ENCODE data around the gene POC1A. TPM values are rescaled to one million over a fixed set of nuclear protein-coding genes. Genes with fewer than 3 reads are reported as not detected.
"Not testable (repeated sequence)": the region's sequence is repeated elsewhere in the genome, so short reads cannot be mapped to it uniquely, and the experiment has no call there.

The POC1A gene
- polyA plus RNA-seq, 1 donor, result 5.9 TPM

DNA sequence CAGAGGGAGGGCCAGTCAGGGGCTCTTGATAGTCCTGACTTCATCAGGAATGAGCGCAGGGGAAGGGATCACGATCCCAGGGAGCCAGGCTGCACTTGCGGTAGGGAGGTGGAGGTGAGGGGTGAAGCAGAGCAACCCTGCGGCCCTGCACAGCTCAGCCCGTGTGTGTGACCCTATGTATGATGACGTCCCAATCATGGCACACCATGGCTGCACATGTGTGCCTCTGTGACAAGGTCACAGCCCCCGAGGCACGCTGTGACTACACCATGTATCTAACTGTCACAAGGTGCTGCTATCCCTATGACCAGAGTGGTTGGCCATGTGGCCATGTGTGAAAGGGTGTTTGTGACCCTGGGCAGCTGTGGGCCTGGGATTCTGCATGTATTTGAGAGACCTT lies 30.5 kb upstream of the POC1A start:
- no peaks in the 10 kb centered on the region for H3K9me3 ChIP-seq (ENCODE audit: control insufficient read depth, low read depth, low read length)

DNA sequence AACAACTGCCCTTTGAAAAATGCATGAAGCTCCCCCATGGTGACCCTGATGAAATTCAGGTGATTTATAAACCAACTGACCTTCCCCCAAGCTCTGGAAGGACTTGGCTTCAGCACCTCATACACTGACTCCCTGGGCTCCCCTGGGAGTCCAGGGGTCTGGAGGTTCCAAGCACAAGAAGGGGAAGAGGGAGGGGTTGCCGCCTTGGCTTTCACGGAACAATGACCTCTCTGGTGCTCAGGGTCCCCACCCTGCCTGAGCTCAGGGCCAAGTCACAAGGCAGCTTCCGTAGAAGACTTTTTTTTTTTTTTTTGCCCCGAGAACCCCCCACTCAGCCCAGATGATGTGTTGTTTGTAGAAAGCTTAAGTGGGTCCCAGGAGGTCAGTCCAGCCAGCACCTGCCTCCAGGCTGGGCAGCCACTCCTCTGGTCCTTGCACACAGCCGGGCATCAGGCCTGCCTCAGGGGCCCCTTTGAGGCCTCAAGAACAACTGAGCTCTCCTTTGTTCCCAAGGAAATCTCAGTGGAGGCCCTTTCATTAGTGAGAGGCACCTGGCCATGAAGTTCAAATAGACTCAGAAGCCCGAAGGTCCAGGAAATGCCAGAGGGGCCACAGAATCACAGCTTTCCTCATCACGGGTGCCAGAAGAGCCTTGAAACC lies 29.7 kb upstream of the POC1A start:
- Histone ChIP-seq H3K27ac (ENCODE audit: low read length) (no peak overlapping the region), H3K36me3 (ENCODE audit: control insufficient read depth, insufficient read depth, low read length) (no peaks in the 10 kb centered on the region), H3K4me3 (ENCODE audit: low read length) (no peak overlapping the region), H3K4me1 (ENCODE audit: control insufficient read depth, insufficient read depth, low read length) (peaks cover 10% of the 10 kb centered on the region), H3K9me3 (ENCODE audit: control insufficient read depth, low read depth, low read length) (no peaks in the 10 kb centered on the region), H3K27me3 (ENCODE audit: control insufficient read depth, insufficient read depth, low read length) (no peaks in the 10 kb centered on the region)
- WGBS (ENCODE audit: insufficient coverage, low lambda C conversion rate), result no CpG with 5 or more reads among the region's 7 CpGs
- DNase-seq, result peak in 1 of 2 donors; percentile 64

More for the DNA sequence above, 30.5 kb upstream of the POC1A start:
- Histone ChIP-seq H3K27me3 (ENCODE audit: control insufficient read depth, insufficient read depth, low read length) (no peaks in the 10 kb centered on the region), H3K4me3 (ENCODE audit: low read length) (no peak overlapping the region), H3K36me3 (ENCODE audit: control insufficient read depth, insufficient read depth, low read length) (no peaks in the 10 kb centered on the region), H3K27ac (ENCODE audit: low read length) (no peak overlapping the region), H3K4me1 (ENCODE audit: control insufficient read depth, insufficient read depth, low read length) (peaks cover 17% of the 10 kb centered on the region)
- no peak for DNase-seq
- no CpG with 5 or more reads among the region's 8 CpGs for WGBS (ENCODE audit: insufficient coverage, low lambda C conversion rate)

DNA sequence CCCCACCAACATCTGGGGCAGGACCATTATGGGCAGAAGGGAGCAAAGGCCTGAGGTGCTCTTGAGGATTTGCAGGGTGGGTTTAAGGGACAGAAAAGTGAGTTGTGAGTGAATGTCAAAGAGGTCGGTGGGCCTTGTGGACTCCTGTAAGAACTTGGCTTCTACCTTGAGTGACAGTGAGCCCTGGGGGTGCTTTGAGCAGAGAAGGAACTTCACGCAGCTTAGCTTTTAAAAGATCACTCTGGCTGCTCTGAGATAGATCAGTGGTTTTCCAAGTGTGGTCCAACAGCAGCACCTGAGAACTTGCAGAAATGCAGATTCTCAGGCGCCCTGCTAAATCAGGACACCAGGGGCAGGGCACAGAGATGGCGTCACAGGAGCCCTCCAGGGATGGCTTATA lies 28.5 kb upstream of the POC1A start:
- WGBS (ENCODE audit: insufficient coverage, low lambda C conversion rate), result no CpG with 5 or more reads among the region's 4 CpGs
- Histone ChIP-seq H3K4me1 (ENCODE audit: control insufficient read depth, insufficient read depth, low read length) (no peaks in the 10 kb centered on the region), H3K4me3 (ENCODE audit: low read length) (no peak overlapping the region), H3K9me3 (ENCODE audit: control insufficient read depth, low read depth, low read length) (no peaks in the 10 kb centered on the region), H3K27ac (ENCODE audit: low read length) (no peak overlapping the region), H3K27me3 (ENCODE audit: control insufficient read depth, insufficient read depth, low read length) (no peaks in the 10 kb centered on the region), H3K36me3 (ENCODE audit: control insufficient read depth, insufficient read depth, low read length) (no peaks in the 10 kb centered on the region)
- DNase-seq, result no peak

DNA sequence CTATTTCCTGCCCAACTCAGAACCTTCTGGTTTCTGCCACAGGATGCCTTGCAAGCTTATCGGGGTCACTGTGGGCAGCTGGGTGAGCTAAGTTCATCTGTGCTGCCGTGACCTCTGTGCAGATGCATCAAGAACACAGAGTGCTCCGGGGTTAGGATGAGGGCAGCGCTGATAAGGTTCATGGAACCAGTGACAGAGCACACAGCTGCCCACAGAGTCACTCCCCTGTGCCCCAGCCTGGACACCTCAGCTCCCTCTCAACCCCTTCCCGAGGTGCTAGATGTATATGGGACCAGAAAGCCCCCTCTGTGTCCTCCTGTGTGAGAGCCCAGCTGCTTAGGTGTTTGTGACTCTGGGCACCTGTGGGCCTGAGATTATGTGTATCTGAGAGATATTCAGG lies 28.0 kb upstream of the POC1A start:
- H3K27ac ChIP-seq (ENCODE audit: low read length), result no peak overlapping the region
- H3K36me3 ChIP-seq (ENCODE audit: control insufficient read depth, insufficient read depth, low read length), result no peaks in the 10 kb centered on the region
- H3K27me3 ChIP-seq (ENCODE audit: control insufficient read depth, insufficient read depth, low read length), result no peaks in the 10 kb centered on the region
- WGBS (ENCODE audit: insufficient coverage, low lambda C conversion rate), result no CpG with 5 or more reads among the region's 5 CpGs
- no peak for DNase-seq
- H3K4me3 ChIP-seq (ENCODE audit: low read length), result no peak overlapping the region
- H3K9me3 ChIP-seq (ENCODE audit: control insufficient read depth, low read depth, low read length), result no peaks in the 10 kb centered on the region
- no peaks in the 10 kb centered on the region for H3K4me1 ChIP-seq (ENCODE audit: control insufficient read depth, insufficient read depth, low read length)

DNA sequence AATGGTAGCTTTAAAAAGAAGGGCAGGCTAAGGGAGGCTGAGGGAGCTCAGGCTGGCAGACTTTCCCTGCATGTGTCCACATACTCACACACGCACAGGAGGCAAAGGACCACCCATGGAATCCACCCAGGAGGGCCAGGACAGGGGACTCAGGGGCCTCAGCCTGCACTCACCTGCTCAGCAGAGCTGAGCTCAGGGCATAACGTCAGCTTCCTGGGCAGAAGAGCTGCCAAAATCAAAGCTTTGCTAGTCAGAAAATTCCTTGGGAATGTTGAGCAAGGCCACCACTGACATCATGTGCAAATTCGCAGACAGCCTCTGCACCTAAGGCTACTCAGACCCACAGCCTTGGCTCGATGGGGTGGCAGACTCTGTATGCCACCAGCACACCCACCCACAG lies 27.3 kb upstream of the POC1A start:
- Histone ChIP-seq H3K4me1 (ENCODE audit: control insufficient read depth, insufficient read depth, low read length) (no peaks in the 10 kb centered on the region), H3K27me3 (ENCODE audit: control insufficient read depth, insufficient read depth, low read length) (no peaks in the 10 kb centered on the region), H3K9me3 (ENCODE audit: control insufficient read depth, low read depth, low read length) (no peaks in the 10 kb centered on the region), H3K4me3 (ENCODE audit: low read length) (no peak overlapping the region), H3K27ac (ENCODE audit: low read length) (no peak overlapping the region), H3K36me3 (ENCODE audit: control insufficient read depth, insufficient read depth, low read length) (no peaks in the 10 kb centered on the region)
- no CpG with 5 or more reads among the region's 4 CpGs for WGBS (ENCODE audit: insufficient coverage, low lambda C conversion rate)
- no peak for DNase-seq

DNA sequence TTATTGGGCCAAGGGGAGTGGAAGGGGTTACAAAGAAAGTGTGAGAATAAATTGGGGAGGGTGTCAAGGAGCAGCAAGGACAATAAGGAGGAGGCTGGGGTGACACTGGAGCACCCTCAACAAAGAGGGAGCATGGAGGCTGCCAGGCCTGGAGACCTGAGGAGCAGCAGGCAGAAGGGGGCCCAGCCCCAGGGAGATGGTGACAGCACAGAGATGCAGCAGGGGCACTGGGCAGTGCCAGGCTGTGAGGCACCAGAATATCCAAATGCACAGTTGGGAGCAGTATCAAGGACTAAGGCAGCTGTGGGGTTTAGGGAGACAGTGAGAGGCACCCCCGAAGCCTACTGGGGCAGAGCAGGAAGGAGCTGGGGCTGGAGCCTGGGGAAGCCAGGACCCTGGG lies 24.3 kb upstream of the POC1A start:
- H3K27me3 ChIP-seq (ENCODE audit: control insufficient read depth, insufficient read depth, low read length), result no peaks in the 10 kb centered on the region
- H3K27ac ChIP-seq (ENCODE audit: low read length), result no peak overlapping the region
- WGBS (ENCODE audit: insufficient coverage, low lambda C conversion rate), result no CpG with 5 or more reads among the region's 1 CpG
- no peaks in the 10 kb centered on the region for H3K9me3 ChIP-seq (ENCODE audit: control insufficient read depth, low read depth, low read length)
- no peak overlapping the region for H3K4me3 ChIP-seq (ENCODE audit: low read length)
- no peak for DNase-seq
- H3K4me1 ChIP-seq (ENCODE audit: control insufficient read depth, insufficient read depth, low read length), result no peaks in the 10 kb centered on the region
- H3K36me3 ChIP-seq (ENCODE audit: control insufficient read depth, insufficient read depth, low read length), result no peaks in the 10 kb centered on the region

DNA sequence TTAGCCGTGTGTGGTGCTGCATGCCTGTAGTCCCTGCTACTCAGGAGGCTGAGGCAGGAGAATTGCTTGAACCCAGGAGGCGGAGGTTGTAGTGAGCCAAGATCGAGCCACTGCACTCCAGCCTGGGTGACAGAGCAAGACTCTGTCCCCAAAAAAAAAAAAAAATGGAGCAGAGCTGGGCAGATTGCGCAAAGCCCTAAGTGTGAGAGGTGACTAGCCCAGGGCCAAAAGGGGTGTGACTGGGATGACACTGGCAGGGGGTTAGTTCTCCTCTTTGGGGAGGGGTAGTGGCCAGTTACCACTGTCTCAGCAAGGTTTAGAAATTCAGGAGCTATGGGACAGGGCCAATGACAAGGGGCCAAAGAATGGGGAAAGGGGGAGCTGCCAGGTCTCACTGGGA lies 23.9 kb upstream of the POC1A start:
- not testable (repeated sequence) for H3K4me1 ChIP-seq (ENCODE audit: control insufficient read depth, insufficient read depth, low read length); H3K4me3 ChIP-seq (ENCODE audit: low read length); H3K9me3 ChIP-seq (ENCODE audit: control insufficient read depth, low read depth, low read length); H3K27ac ChIP-seq (ENCODE audit: low read length); H3K27me3 ChIP-seq (ENCODE audit: control insufficient read depth, insufficient read depth, low read length); H3K36me3 ChIP-seq (ENCODE audit: control insufficient read depth, insufficient read depth, low read length); DNase-seq
- no CpG with 5 or more reads among the region's 4 CpGs for whole genome bisulfite sequencing (ENCODE audit: insufficient coverage, low lambda C conversion rate)

DNA sequence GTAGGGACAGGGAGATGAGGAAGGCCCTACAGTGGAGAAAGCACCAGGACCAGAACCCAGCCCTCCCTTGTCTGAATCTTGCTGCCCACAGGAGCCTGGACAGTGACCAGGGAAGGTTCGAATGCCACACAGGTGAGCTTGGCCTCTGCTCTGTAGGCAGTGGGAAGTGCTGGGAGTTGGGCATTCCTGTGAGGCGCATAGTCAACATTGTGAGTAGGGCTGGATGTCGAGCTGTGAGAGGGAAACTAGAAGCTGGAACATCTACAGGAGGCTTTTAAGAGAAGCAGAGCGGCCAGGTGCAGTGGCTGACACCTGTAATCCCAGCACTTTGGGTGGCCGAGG lies 23.4 kb upstream of the POC1A start:
- no peak overlapping the region for H3K4me3 ChIP-seq (ENCODE audit: low read length)
- no peak overlapping the region for H3K27ac ChIP-seq (ENCODE audit: low read length)
- no peak for DNase-seq
- no peaks in the 10 kb centered on the region for H3K4me1 ChIP-seq (ENCODE audit: control insufficient read depth, insufficient read depth, low read length)
- H3K36me3 ChIP-seq (ENCODE audit: control insufficient read depth, insufficient read depth, low read length), result no peaks in the 10 kb centered on the region
- WGBS (ENCODE audit: insufficient coverage, low lambda C conversion rate), result no CpG with 5 or more reads among the region's 5 CpGs
- no peaks in the 10 kb centered on the region for H3K27me3 ChIP-seq (ENCODE audit: control insufficient read depth, insufficient read depth, low read length)
- no peaks in the 10 kb centered on the region for H3K9me3 ChIP-seq (ENCODE audit: control insufficient read depth, low read depth, low read length)

DNA sequence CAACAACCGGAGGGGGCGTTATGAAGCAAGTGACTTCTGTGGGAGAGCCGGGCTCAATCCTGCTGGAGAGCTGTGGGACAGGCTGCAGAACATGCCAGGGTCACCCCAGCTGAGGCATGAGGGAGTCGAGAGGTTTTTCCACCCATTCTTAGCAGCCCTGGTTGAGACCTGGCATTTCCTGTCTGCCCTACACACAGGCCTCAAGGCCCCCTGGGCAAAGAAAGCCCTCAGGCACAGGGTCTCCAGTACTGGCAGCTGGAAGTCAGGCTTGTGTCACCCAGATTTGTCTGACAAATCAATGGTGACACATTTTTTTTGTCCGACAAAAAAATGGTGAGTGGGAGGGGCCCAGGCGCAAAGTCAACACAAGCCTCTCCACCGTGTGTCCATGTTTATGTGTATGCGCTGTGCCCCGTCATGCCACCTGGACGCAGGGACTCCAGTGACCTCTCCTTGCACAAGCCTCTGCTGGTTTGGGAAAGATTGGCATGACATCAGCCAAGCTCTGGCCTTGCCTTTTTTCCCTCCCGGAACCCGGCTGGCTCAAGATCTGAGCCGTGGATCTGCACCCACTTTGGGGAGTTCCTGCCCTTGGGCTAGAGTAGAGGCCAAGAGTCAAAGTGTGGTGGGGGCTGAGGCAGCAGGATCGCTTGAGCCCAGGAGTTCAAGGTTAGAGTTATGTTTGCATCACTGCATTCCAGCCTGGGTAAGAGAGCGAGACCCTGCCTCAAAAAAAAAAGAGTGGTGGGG lies 22.9 kb upstream of the POC1A start:
- no peak for DNase-seq
- no peaks in the 10 kb centered on the region for H3K27me3 ChIP-seq (ENCODE audit: control insufficient read depth, insufficient read depth, low read length)
- no peak overlapping the region for H3K4me3 ChIP-seq (ENCODE audit: low read length)
- WGBS (ENCODE audit: insufficient coverage, low lambda C conversion rate), result no CpG with 5 or more reads among the region's 15 CpGs
- no peaks in the 10 kb centered on the region for H3K4me1 ChIP-seq (ENCODE audit: control insufficient read depth, insufficient read depth, low read length)
- no peaks in the 10 kb centered on the region for H3K36me3 ChIP-seq (ENCODE audit: control insufficient read depth, insufficient read depth, low read length)
- H3K9me3 ChIP-seq (ENCODE audit: control insufficient read depth, low read depth, low read length), result no peaks in the 10 kb centered on the region
- H3K27ac ChIP-seq (ENCODE audit: low read length), result no peak overlapping the region

DNA sequence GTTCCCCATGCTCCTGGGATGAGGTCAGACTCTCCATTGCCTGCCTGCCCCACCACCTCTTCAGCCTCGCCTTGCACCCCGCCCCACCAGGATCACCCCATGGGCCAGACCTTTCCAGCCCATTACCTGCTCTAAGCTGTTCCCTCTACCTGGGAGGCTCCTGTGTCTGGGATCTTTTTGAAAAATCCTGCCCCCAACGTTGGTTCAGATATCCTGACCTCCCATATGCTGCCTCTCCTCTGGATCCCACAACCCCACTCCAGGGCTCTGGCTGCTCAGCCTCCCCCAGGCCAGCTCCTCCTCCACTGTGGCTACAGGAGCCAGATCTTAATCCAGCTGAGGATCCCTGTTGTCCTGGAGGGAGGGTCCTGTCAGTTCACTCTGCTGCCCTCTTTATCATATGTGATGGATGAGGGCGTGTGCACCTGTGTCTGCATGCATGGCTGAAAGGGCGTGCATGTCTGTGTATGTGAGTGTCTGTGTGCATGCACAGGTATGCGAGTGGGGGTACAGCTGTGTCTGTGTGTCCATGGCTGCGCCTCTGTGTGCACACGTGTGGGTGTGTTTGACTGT lies 22.0 kb upstream of the POC1A start:
- no CpG with 5 or more reads among the region's 8 CpGs for WGBS (ENCODE audit: insufficient coverage, low lambda C conversion rate)
- H3K36me3 ChIP-seq (ENCODE audit: control insufficient read depth, insufficient read depth, low read length), result no peaks in the 10 kb centered on the region
- DNase-seq, result no peak

More for the DNA sequence above, 22.0 kb upstream of the POC1A start:
- Histone ChIP-seq H3K27me3 (ENCODE audit: control insufficient read depth, insufficient read depth, low read length) (no peaks in the 10 kb centered on the region), H3K4me1 (ENCODE audit: control insufficient read depth, insufficient read depth, low read length) (peaks cover 5% of the 10 kb centered on the region), H3K9me3 (ENCODE audit: control insufficient read depth, low read depth, low read length) (no peaks in the 10 kb centered on the region), H3K4me3 (ENCODE audit: low read length) (no peak overlapping the region), H3K27ac (ENCODE audit: low read length) (no peak overlapping the region)

All from large intestine (tissue), 3 donors.